GM12878 (cell line): Measurements from ENCODE around the gene CPLX1. TPM values are rescaled to one million over a fixed set of nuclear protein-coding genes. Genes with fewer than 3 reads are reported as not detected.

ENCODE experiments used
- ATAC-seq: fragments of 200-7000 bp; cut with Tn5 transposase; 3 replicates; pipeline ENCODE4 v1.9.1; 2020; ENCODE audit warnings: mild to moderate bottlenecking, moderate library complexity
- BruUV-seq: library from RNA; stranded (reverse); fragments of 400-500 nt; replicated peaks from 2 replicates; lab custom pipeline; 2021; lab: Mats Ljungman, UMichigan
- CTCF ChIA-PET: fragments of 300-600 bp; sonication (Branson Sonifier 250); formaldehyde crosslinking; extraction: SDS; loops from one replicate; lab custom pipeline; 2021; ENCODE audit warnings: inconsistent platforms; lab: Yijun Ruan, JAX
- POLR2A ChIA-PET: fragments of 350-600 bp; formaldehyde crosslinking; extraction: SDS; loops from one replicate; lab custom pipeline; 2021; ENCODE audit warnings: inconsistent platforms; lab: Charles Lee
- RAD21 ChIA-PET: fragments of 300-600 bp; sonication (Branson Sonifier 250); formaldehyde crosslinking; loops from one replicate; lab custom pipeline; 2023; ENCODE audit warnings: antibody characterized with exemption; ENCODE audit not compliant: unreplicated experiment; lab: Charles Lee
- SMC1A ChIA-PET: fragments of 300-600 bp; sonication (Branson Sonifier 250); formaldehyde crosslinking; loops from one replicate; lab custom pipeline; 2023; ENCODE audit not compliant: unreplicated experiment, uncharacterized antibody; lab: Charles Lee
- DNase-seq: peaks from one replicate; pipeline ENCODE4 v3.0.0-alpha.2; 2011; ENCODE audit warnings: low read depth, low spot score
- FAIRE-seq: peaks from 3 replicates; lab custom pipeline; 2011; peaks lifted over from hg19 to GRCh38; lab: Jason Lieb, UNC
- H2AFZ ChIP-seq: 2 replicates; pipeline ENCODE4 v1.6.0; 2011; ENCODE audit warnings: low read depth, low read length, control low read depth; ENCODE audit not compliant: control insufficient read depth
- H3K27ac ChIP-seq: 2 replicates; pipeline ENCODE4 v1.5.1; 2011; ENCODE audit warnings: control low read depth; ENCODE audit not compliant: control insufficient read depth, insufficient read depth
- H3K27me3 ChIP-seq, 2 experiments: replicated peaks in 1 of 2; 2 replicates each; pipeline versions ENCODE4 v1.6.0 to v1.6.1; 2011; ENCODE audit warnings: low read length in 1 of 2; ENCODE audit not compliant: control insufficient read depth in 2 of 2, insufficient read depth in 2 of 2
- H3K36me3 ChIP-seq, 2 experiments: 2 replicates each; pipeline ENCODE4 v1.5.1; 2011; ENCODE audit warnings: low read length in 1 of 2; ENCODE audit not compliant: control insufficient read depth in 2 of 2, insufficient read depth in 2 of 2
- H3K4me1 ChIP-seq: 2 replicates; pipeline ENCODE4 v1.6.1; 2011; ENCODE audit warnings: mild to moderate bottlenecking, low read length, moderate library complexity, mixed read lengths; ENCODE audit not compliant: control insufficient read depth, insufficient read depth
- H3K4me2 ChIP-seq: 2 replicates; pipeline ENCODE4 v1.6.0; 2011; ENCODE audit warnings: control low read depth; ENCODE audit not compliant: control insufficient read depth, insufficient read depth
- H3K4me3 ChIP-seq: fragments of 200-600 bp; sonication (generic); 2 replicates; pipeline ENCODE4 v1.5.1; 2016
- H3K79me2 ChIP-seq: 2 replicates; pipeline ENCODE4 v1.6.0; 2011; ENCODE audit warnings: low read length; ENCODE audit not compliant: control insufficient read depth, insufficient read depth
- H3K9ac ChIP-seq: 2 replicates; pipeline ENCODE4 v1.8.0; 2011; ENCODE audit warnings: low read length, control low read depth, mixed read lengths; ENCODE audit not compliant: control insufficient read depth, insufficient read depth
- H3K9me3 ChIP-seq: replicated peaks from 3 replicates; pipeline ENCODE4 v1.5.1; 2011; ENCODE audit warnings: mild to moderate bottlenecking, low read length; ENCODE audit not compliant: control insufficient read depth, insufficient read depth
- H4K20me1 ChIP-seq: 2 replicates; pipeline ENCODE4 v1.6.0; 2011; ENCODE audit not compliant: control insufficient read depth, insufficient read depth
- BCL11A ChIP-seq: IDR thresholded peaks from 2 replicates; pipeline ENCODE4 v1.6.1; 2011; ENCODE audit warnings: low read depth, low read length
- BMI1 ChIP-seq: fragments of 450-650 bp; IDR thresholded peaks from 2 replicates; pipeline ENCODE4 v1.6.1; 2016; ENCODE audit warnings: mild to moderate bottlenecking, moderate library complexity, borderline replicate concordance
- DPF2 ChIP-seq: fragments of 450-650 bp; IDR thresholded peaks from 2 replicates; pipeline ENCODE4 v1.6.1; 2017; ENCODE audit warnings: mild to moderate bottlenecking
- ESRRA ChIP-seq: IDR thresholded peaks from 2 replicates; pipeline ENCODE4 v1.6.1; 2012; ENCODE audit warnings: mild to moderate bottlenecking, low read length, improper control_type of control experiment
- IRF4 ChIP-seq: IDR thresholded peaks from 2 replicates; pipeline ENCODE4 v1.6.1; 2011; ENCODE audit warnings: low read depth, low read length
- NFXL1 ChIP-seq: fragments of 450-650 bp; IDR thresholded peaks from 2 replicates; pipeline ENCODE4 v1.6.1; 2017; ENCODE audit warnings: antibody characterized with exemption, mild to moderate bottlenecking, borderline replicate concordance
- NR2C2 ChIP-seq: IDR thresholded peaks from 2 replicates; pipeline ENCODE4 v1.6.1; 2011; ENCODE audit warnings: borderline replicate concordance, low read depth; ENCODE audit not compliant: control insufficient read depth, insufficient read length
- POLR2A ChIP-seq: IDR thresholded peaks from 2 replicates; pipeline ENCODE4 v1.6.1; 2011; ENCODE audit warnings: low read depth, mild to moderate bottlenecking, low read length
- ZNF622 ChIP-seq: fragments of 450-650 bp; IDR thresholded peaks from 2 replicates; pipeline ENCODE4 v1.6.1; 2017; ENCODE audit warnings: mild to moderate bottlenecking, inconsistent platforms
- WGBS: methylation state at CpG from one replicate; pipeline ENCODE4 v1.1.6; 2016; ENCODE audit warnings: low lambda C conversion rate; ENCODE audit not compliant: insufficient replicate concordance, insufficient coverage; ENCODE audit errors: missing lambda C conversion rate; 5-methylcytosine and 5-hydroxymethylcytosine counted together
- in situ Hi-C: fragments of 300-500 bp; cut with MboI; formaldehyde crosslinking; loops from 9 replicates; pipeline ENCODE4 v1.14.3; 2018; ENCODE audit warnings: mixed read lengths
- intact Hi-C: fragments of 100-400 bp; cut with micrococcal nuclease; formaldehyde crosslinking; loops from one replicate; pipeline ENCODE4 v1.14.2; 2022; ENCODE audit not compliant: unreplicated experiment
- polyA plus RNA-seq, 11 experiments: library from polyadenylated mRNA; depleted of rRNA in 4 of 11; unstranded in 6 of 11; stranded (reverse) in 5 of 11; fragments of >200 nt; fragmentation: Nextera tagmentation in 4 of 11; fragmentation: Illumina TruSeq in 1 of 11; extraction: Ambion mirVana in 4 of 11; extraction: Trizol in 1 of 11; gene quantifications; 1 replicate in 1 of 11; 2 replicates in 10 of 11; pipeline versions ENCODE4 v1.2.1 to v1.2.3, GENCODE V29; 2011 to 2016; ENCODE audit warnings: inconsistent platforms in 2 of 11, missing spikeins in 2 of 11, low read depth in 1 of 11
- total RNA-seq, 4 experiments: library from RNA; depleted of rRNA in 3 of 4; stranded (reverse); fragments of >200 nt in 3 of 4; fragmentation: Illumina TruSeq in 1 of 4; extraction: Trizol in 1 of 4; gene quantifications; 2 replicates each; pipeline versions ENCODE4 v1.2.1 to v1.2.3, GENCODE V29; 2013 to 2021
- TF ChIP-seq, protein P1 (sequence below): fragments of 450-650 bp; IDR thresholded peaks from 2 replicates; pipeline ENCODE4 v1.6.1; 2016; ENCODE audit warnings: mild to moderate bottlenecking
- TF ChIP-seq, protein P2 (sequence below): fragments of 450-650 bp; formaldehyde crosslinking; IDR thresholded peaks from 2 replicates; pipeline ENCODE4 v1.5.0; 2022; ENCODE audit warnings: mild to moderate bottlenecking, missing genetic modification characterization

CPLX1 gene
- total and polyA plus RNA-seq, 10 of the 15 experiments (the other 5 are each of a cell fraction or from before 2014, with no cell fraction given) = 0.04 to 1.2 (median 0.13) TPM; not detected in 5

DNA sequence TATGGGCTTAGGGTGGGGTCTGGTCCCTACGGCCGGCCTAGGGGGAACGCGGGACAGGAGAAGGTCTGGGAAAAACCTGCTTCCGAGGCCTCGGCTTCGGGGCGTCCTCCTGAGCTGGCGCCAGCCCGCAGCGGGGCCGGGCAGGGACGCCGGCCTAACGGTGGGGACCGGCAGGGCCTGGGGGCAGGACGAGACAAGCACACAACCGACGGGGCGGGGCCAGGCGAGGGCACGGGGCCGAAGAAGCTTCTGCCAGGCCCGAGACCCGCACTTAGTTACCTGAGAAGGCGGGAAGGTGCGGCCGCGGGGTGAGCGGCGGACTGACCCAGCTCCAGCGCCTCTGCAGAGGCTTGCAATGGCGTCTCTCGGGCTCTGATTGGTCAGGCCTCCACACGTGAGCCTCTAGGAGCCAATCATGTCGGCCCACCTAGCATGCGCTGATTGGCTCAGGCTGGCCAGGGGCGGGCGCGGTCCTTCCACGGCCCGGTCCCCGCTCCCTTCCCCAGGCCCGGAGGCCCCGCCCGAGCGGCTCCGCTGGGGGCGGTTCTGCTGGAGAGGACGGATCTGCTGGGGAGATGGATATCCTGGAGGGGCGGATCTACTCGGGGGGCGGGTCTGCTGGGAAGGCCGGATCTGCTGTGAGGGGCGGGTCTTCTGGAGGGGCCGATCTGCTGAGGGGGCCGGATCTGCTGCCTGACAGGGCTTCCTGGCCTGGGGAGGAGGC is 44.3 kb downstream of the CPLX1 start (continued):
- no peak for TF ChIP-seq IRF4
- no peak for TF ChIP-seq BMI1
- TF ChIP-seq BCL11A = no peak
- TF ChIP-seq ZNF622 = no peak
- TF ChIP-seq, protein P1, sequence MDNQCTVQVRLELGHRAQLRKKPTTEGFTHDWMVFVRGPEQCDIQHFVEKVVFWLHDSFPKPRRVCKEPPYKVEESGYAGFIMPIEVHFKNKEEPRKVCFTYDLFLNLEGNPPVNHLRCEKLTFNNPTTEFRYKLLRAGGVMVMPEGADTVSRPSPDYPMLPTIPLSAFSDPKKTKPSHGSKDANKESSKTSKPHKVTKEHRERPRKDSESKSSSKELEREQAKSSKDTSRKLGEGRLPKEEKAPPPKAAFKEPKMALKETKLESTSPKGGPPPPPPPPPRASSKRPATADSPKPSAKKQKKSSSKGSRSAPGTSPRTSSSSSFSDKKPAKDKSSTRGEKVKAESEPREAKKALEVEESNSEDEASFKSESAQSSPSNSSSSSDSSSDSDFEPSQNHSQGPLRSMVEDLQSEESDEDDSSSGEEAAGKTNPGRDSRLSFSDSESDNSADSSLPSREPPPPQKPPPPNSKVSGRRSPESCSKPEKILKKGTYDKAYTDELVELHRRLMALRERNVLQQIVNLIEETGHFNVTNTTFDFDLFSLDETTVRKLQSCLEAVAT = no peak
- no peak for TF ChIP-seq ESRRA

DNA sequence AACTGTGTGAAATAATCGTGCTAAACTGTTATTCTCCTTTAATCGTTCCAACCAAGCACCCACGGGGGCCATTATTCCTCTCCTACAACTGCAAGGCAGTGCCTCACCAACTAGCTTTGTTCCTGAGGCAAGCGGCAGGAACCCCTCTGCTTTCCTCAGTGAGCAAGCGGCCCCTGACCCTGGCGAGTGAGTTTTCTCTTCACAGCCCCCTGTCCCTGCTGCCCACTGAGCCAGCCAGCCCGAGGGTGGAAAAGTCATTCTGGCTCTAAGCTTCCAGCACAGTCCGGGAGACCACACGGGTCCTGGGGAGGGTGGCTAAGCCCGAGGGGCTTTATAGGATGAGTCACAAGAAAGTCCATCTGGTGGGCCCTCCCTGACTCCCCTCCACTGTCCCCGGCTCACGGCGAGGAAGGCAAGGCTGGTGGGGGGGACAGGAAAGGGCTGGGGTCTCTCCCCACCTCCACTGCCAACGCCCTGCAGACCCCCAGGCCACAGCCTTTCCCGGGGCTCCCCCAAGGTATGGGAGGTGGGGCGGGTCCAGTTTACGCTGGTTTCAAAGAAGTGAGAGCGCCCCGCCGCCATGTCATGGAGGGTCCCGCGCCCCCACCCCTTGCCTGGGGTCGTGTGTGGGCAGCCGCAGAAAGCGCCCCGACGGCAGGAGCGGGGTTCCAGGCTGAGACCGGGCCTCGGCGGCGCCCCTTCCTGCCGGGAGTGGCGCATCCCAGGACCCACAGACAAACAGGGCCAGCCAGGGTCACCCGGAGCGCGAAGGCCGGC is 45.0 kb downstream of the CPLX1 start:
- intact Hi-C loops = loop anchor here (5.0 kb wide), 1 partner anchor 141 kb away; no protein-coding TSS in a partner anchor
- POLR2A ChIA-PET = interaction anchor here (0.6 to 1.9 kb wide), 7 partner anchors 23 to 509 kb away, joined by 3 to 7 read pairs (median 6); partner anchors contain the start of genes GAK and TMEM175
- SMC1A ChIA-PET = interaction anchor here (1.0 kb wide), 1 partner anchor 105 kb away, joined by 3 read pairs; no protein-coding TSS in a partner anchor
- DNase-seq (no peak), ATAC-seq (peak; percentile 4), FAIRE-seq (no peak)
- CTCF ChIA-PET = interaction anchor here (1.0 to 1.2 kb wide), 4 partner anchors 38 to 206 kb away, joined by 3 to 4 read pairs (median 3); partner anchors contain the start of gene IDUA
- no peaks in the 10 kb centered on the region; the same call in 2 of the 3 replicates for H3K9me3 ChIP-seq
- peak overlapping the region; percentile 90 for H3K4me2 ChIP-seq
- no peaks in the 10 kb centered on the region for H4K20me1 ChIP-seq
- in situ Hi-C loops = no loop called here
- H3K79me2 ChIP-seq = peaks cover 45% of the 10 kb centered on the region
- H3K9ac ChIP-seq = peak overlapping the region; percentile 100
- BruUV-seq = no TSS peak
- WGBS = 5% methylated on average over 38 of the region's 38 CpGs
- RAD21 ChIA-PET = interaction anchor here (0.6 to 1.4 kb wide), 2 partner anchors 206 to 1146 kb away, joined by 3 to 5 read pairs; partner anchors contain the start of gene IDUA
- peak overlapping the region; percentile 92 for H3K4me3 ChIP-seq
- peak overlapping the region; percentile 66 for H2AFZ ChIP-seq
- TF ChIP-seq NFXL1 (no peak), POLR2A (0 out of 2 replicates have a peak, but pooled peaks have one; percentile 73), DPF2 (0 out of 2 replicates have a peak, but pooled peaks have one; percentile 22), NR2C2 (no peak)
- TF ChIP-seq, protein P2, sequence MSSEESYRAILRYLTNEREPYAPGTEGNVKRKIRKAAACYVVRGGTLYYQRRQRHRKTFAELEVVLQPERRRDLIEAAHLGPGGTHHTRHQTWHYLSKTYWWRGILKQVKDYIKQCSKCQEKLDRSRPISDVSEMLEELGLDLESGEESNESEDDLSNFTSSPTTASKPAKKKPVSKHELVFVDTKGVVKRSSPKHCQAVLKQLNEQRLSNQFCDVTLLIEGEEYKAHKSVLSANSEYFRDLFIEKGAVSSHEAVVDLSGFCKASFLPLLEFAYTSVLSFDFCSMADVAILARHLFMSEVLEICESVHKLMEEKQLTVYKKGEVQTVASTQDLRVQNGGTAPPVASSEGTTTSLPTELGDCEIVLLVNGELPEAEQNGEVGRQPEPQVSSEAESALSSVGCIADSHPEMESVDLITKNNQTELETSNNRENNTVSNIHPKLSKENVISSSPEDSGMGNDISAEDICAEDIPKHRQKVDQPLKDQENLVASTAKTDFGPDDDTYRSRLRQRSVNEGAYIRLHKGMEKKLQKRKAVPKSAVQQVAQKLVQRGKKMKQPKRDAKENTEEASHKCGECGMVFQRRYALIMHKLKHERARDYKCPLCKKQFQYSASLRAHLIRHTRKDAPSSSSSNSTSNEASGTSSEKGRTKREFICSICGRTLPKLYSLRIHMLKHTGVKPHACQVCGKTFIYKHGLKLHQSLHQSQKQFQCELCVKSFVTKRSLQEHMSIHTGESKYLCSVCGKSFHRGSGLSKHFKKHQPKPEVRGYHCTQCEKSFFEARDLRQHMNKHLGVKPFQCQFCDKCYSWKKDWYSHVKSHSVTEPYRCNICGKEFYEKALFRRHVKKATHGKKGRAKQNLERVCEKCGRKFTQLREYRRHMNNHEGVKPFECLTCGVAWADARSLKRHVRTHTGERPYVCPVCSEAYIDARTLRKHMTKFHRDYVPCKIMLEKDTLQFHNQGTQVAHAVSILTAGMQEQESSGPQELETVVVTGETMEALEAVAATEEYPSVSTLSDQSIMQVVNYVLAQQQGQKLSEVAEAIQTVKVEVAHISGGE (CRISPR knock-in tag) = no peak
- H3K27me3 ChIP-seq = peaks cover 0 to 3% of the 10 kb centered on the region in 2 experiments; a peak in 1 of 4 replicates
- H3K27ac ChIP-seq = peak overlapping the region; percentile 96
- peaks cover 11% of the 10 kb centered on the region for H3K4me1 ChIP-seq
- H3K36me3 ChIP-seq = peaks cover 0 to 33% of the 10 kb centered on the region in 2 experiments; a peak in 3 of 4 replicates
